Measurements from ENCODE around the gene RHOV.
A peak's percentile ranks its signal among the peaks of the same experiment; 100 is the strongest.

GRCh38 chr15:40906091-40906990, 32.3 kb upstream of the RHOV start:
- TF ChIP-seq JUNB (IDR thresholded peaks at IDR 0.05) = no peak
- peak; percentile 61 for TF ChIP-seq CTCF (IDR thresholded peaks at IDR 0.05)
- no peak for TF ChIP-seq MYC (IDR thresholded peaks at IDR 0.05; ENCODE audit: borderline replicate concordance, low read length)
- no peak for TF ChIP-seq PHF8 (IDR thresholded peaks at IDR 0.05; ENCODE audit: borderline replicate concordance, low read depth)
- no peak for TF ChIP-seq FOXS1 (CRISPR knock-in tag; IDR thresholded peaks at IDR 0.05)
- peak; percentile 44; the same call in 2 of the 3 replicates for TF ChIP-seq SMC3 (IDR thresholded peaks at IDR 0.05)
- no peak for TF ChIP-seq CEBPB (IDR thresholded peaks at IDR 0.05)
- no peak for TF ChIP-seq CHD2 (IDR thresholded peaks at IDR 0.05; ENCODE audit: low read length, partially characterized antibody)

All from A549 (cell line).